Duodenal mucosa (tissue), 2 donors: Measurements from ENCODE around the gene PARM1.

Experiments used
- H3K27ac ChIP-seq: one replicate; pipeline ENCODE4 v1.7.0; 2013; ENCODE audit warnings: low read depth, low read length
- H3K27me3 ChIP-seq, 2 donors: one replicate each; pipeline ENCODE4 v1.7.0; 2013; ENCODE audit warnings: low read length in 2 of 2, control low read depth in 1 of 2; ENCODE audit not compliant: insufficient read depth in 2 of 2, control insufficient read depth in 1 of 2
- H3K36me3 ChIP-seq, 2 donors: one replicate each; pipeline ENCODE4 v1.7.0; 2013; ENCODE audit warnings: low read length in 2 of 2, control low read depth in 1 of 2; ENCODE audit not compliant: insufficient read depth in 2 of 2, control insufficient read depth in 1 of 2
- H3K4me1 ChIP-seq, 2 donors: one replicate each; pipeline ENCODE4 v1.7.0; 2013; ENCODE audit warnings: low read length in 2 of 2, control low read depth in 1 of 2; ENCODE audit not compliant: insufficient read depth in 2 of 2, control insufficient read depth in 1 of 2
- H3K4me3 ChIP-seq, 2 donors: one replicate each; pipeline ENCODE4 v1.7.0; 2013; ENCODE audit warnings: low read length in 2 of 2, low read depth in 1 of 2
- H3K9ac ChIP-seq, 2 donors: one replicate each; pipeline ENCODE4 v1.7.0; 2013; ENCODE audit warnings: low read length in 2 of 2, low read depth in 1 of 2
- H3K9me3 ChIP-seq, 2 donors: one replicate each; pipeline ENCODE4 v1.7.0; 2013; ENCODE audit warnings: low read length in 2 of 2, control low read depth in 1 of 2; ENCODE audit not compliant: control insufficient read depth in 1 of 2

The PARM1 gene

DNA sequence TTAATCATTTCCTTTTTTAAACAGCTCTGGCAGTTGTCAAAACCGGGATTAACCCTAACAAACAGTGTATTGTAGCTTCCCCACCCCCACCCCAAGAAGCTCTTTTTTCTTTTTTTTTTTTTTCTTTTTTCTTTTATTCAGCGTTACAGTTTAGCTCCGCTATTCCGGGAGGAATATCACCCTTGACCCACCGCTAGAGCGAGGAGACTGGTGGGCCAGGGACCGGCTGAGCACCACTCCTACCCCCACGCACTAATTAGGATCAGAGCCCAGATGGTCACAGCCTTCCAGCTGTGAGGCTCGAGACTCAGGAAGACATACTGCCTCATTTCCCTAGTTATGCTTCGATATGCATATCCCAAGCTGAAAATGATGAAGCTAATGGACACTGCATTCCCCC lies 2.0 kb downstream of the PARM1 start:
- Histone ChIP-seq H3K36me3 (no peaks in the 10 kb centered on the region), H3K9ac (no peak overlapping the region), H3K27me3 (peaks cover 32 to 55% of the 10 kb centered on the region in 2 donors), H3K4me3 (peak overlapping the region; percentile 74 to 77), H3K9me3 (no peaks in the 10 kb centered on the region), H3K4me1 (peaks cover 8 to 17% of the 10 kb centered on the region in 2 donors), H3K27ac (no peak overlapping the region)

DNA sequence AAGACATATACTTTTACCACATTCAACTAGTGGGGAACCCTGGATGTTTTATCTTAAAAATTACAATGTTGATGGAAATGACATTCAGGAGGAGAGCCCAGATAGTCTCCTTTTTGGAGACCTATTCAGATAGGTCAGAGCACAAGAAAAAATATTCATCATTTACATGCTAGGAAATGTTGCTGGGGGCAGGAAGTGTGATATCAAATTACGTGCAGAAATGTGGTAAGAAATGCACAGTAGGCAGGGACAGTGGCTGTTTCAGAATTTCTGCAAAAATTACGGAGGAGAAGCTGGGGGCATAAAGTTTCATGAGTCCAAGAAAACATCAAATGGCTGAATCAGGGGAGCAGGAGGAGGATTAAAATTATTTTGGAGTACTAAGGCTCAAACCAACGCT lies 8.2 kb downstream of the PARM1 start:
- no peak overlapping the region for H3K9ac ChIP-seq

DNA sequence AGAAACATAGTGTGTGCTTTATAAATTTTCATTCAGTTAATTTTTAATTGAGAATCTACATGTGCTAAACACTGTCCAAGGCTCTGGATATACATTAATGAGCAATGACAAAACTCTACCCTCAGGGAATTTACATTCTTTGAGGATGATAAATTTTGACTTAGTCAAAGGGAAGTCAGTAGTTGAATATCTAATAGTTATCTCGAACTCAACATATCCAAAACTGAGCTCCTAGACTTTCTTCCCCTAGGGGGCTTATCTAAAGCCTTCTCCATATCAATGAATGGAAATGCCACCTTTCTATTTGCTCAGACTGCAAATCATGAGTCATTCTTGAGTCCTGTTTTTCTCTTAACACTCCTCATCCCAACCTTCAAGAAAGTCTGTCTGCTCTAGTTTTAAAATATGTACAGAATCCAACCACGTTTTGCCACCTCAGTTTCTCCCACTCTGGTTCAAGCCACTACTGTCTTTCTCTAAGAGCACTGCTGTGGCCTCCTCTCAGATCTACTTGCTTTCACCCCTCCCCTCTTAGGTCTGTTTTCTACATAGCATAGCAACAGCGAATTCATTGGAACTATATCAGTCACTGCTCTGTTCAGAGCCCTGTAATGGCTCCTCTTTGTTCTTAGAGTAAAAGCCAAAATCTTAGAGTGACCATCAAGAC lies 9.5 kb downstream of the PARM1 start:
- H3K4me1 ChIP-seq: peaks cover 0 to 3% of the 10 kb centered on the region in 2 donors
- no peaks in the 10 kb centered on the region for H3K36me3 ChIP-seq
- H3K9ac ChIP-seq: no peak overlapping the region
- no peak overlapping the region for H3K27ac ChIP-seq
- H3K9me3 ChIP-seq: no peaks in the 10 kb centered on the region
- peaks cover 0 to 10% of the 10 kb centered on the region in 2 donors for H3K27me3 ChIP-seq
- H3K4me3 ChIP-seq: no peak overlapping the region

More for the DNA sequence above, 8.2 kb downstream of the PARM1 start:
- Histone ChIP-seq H3K27me3 (peaks cover 0 to 18% of the 10 kb centered on the region in 2 donors), H3K4me1 (peaks cover 0 to 3% of the 10 kb centered on the region in 2 donors), H3K27ac (no peak overlapping the region), H3K9me3 (no peaks in the 10 kb centered on the region), H3K36me3 (no peaks in the 10 kb centered on the region), H3K4me3 (no peak overlapping the region)

DNA sequence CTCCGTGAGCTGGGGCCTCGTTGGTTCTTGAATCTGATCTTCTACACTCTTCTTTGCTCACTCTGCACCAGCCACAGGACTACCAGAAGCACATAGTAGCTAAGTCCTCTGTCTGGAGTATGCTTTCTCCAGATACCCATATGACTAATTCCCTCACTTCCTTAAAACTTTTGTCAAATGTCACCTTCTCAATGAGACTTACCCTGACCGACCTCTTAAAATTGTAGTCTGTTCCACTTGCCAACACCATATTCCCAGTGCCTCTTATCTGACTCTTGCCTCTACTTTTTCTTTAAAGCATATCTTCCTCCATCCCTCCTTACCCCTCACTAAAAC lies 10.0 kb downstream of the PARM1 start:
- Histone ChIP-seq H3K4me1 (peaks cover 0 to 3% of the 10 kb centered on the region in 2 donors), H3K4me3 (no peak overlapping the region), H3K36me3 (no peaks in the 10 kb centered on the region), H3K27me3 (peaks cover 0 to 7% of the 10 kb centered on the region in 2 donors), H3K9ac (no peak overlapping the region), H3K27ac (no peak overlapping the region), H3K9me3 (no peaks in the 10 kb centered on the region)

DNA sequence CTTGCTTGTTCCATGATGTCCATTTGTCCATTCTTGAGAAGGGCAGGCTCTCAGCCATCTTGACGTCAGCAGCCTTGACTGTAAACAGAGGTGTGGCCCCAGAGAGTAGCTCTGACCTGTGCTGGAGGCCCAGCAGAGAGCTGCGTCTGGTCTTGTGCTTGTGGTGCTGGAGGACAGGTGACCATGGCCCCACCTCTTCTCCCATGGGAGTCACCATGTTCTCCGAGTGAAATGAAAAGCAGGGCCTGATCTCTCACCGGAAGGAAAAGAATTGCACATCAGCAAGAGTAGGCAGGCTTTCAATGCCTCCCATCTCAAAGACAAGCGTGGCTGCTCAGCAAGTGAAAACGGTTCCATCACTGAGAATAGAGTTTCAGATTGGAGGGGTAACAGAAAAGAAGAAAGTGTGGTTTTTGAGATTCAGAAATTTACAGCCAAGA lies 11.5 kb downstream of the PARM1 start:
- Histone ChIP-seq H3K36me3 (no peaks in the 10 kb centered on the region), H3K27ac (no peak overlapping the region), H3K9me3 (no peaks in the 10 kb centered on the region), H3K4me1 (peaks cover 0 to 3% of the 10 kb centered on the region in 2 donors), H3K27me3 (no peaks in the 10 kb centered on the region), H3K9ac (no peak overlapping the region), H3K4me3 (no peak overlapping the region)

DNA sequence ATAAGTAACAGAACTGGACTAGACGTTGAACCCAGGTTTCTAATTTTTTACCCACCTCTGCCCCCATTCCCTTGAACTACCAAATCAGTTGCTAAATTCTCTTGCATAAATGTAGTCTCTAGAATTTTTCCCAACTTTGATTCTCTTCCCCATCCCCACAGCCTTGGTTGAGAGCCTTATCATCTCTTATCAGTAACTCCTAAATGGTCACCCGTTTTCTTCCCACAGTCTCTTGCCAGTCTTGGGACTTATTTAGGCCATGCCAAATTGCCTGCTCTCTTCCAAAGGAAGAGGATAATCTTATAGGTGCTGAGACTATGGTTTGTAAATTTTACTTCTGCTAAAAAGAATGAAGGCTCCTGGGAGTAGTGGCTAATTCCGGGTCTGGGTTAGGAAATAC lies 13.3 kb downstream of the PARM1 start:
- H3K9me3 ChIP-seq: no peaks in the 10 kb centered on the region
- no peaks in the 10 kb centered on the region for H3K36me3 ChIP-seq
- H3K9ac ChIP-seq: no peak overlapping the region
- H3K27me3 ChIP-seq: no peaks in the 10 kb centered on the region
- peaks cover 0 to 3% of the 10 kb centered on the region in 2 donors for H3K4me1 ChIP-seq
- H3K27ac ChIP-seq: no peak overlapping the region
- H3K4me3 ChIP-seq: no peak overlapping the region

DNA sequence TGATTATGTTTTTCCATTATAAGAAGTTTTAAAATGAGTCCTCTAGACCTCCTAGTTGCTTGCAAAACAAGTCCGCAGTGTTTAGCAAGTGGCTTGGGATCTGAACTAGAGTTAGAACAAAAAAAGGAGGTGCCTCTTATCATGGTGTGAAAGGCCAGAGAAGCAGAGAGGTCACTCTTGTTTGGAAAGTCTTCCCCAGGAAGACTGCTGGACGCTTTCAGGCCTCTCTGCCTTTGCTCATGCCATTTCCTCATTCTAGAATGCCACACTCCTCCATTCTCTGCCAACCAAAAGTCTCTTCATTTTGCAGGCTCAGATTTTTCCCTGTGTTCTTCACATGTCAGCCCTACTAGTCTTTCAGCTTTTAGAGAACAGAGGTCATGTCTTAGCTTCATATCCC lies 14.9 kb downstream of the PARM1 start:
- H3K4me1 ChIP-seq: peaks cover 0 to 3% of the 10 kb centered on the region in 2 donors
- H3K36me3 ChIP-seq: no peaks in the 10 kb centered on the region

DNA sequence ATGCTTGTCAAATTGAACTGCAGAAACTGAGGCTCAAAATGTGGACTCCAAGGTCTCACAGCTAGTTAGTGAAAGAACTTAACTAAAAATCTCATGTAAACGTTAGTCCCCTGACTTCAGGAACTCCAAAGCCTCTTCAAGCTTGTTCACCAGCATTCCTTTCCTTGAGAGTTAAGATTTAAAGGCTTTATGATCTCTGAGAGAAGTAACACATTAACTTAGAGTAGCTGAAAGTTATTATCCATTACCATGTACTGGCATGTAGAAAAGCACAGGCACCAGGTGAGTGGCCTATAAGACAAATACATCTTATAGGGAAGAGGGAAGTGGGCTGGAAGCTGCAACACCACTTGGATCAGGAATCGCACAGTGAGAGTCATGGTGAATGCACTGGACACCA lies 15.3 kb downstream of the PARM1 start:
- H3K9ac ChIP-seq: no peak overlapping the region
- H3K9me3 ChIP-seq: no peaks in the 10 kb centered on the region
- no peak overlapping the region for H3K4me3 ChIP-seq
- peaks cover 0 to 3% of the 10 kb centered on the region in 2 donors for H3K4me1 ChIP-seq
- no peaks in the 10 kb centered on the region for H3K36me3 ChIP-seq
- H3K27ac ChIP-seq: no peak overlapping the region
- H3K27me3 ChIP-seq: no peaks in the 10 kb centered on the region

More for the DNA sequence above, 14.9 kb downstream of the PARM1 start:
- Histone ChIP-seq H3K9ac (no peak overlapping the region), H3K9me3 (no peaks in the 10 kb centered on the region), H3K4me3 (no peak overlapping the region), H3K27me3 (no peaks in the 10 kb centered on the region), H3K27ac (no peak overlapping the region)

DNA sequence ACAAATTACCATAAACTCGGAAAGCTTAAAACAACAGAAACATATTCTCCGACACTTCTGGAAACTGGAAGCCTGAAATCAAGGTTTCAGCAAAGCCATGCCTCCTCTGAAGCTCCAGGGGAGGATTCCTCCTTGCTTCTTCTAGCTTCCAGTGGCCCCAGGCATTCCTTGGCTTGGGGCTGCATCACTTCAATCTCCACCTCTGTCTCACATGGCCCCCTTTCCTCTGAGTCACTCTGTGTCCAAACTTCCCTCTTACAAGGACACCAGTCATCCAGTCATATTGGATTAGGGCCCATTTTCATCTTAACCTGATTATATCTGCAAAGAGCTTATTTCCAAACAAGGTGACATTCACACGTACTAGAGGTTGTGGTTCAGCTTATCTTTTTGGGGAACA lies 17.3 kb downstream of the PARM1 start:
- no peak overlapping the region for H3K9ac ChIP-seq
- H3K4me3 ChIP-seq: no peak overlapping the region
- H3K27ac ChIP-seq: no peak overlapping the region
- no peaks in the 10 kb centered on the region for H3K36me3 ChIP-seq
- no peaks in the 10 kb centered on the region for H3K4me1 ChIP-seq
- no peaks in the 10 kb centered on the region for H3K27me3 ChIP-seq
- no peaks in the 10 kb centered on the region for H3K9me3 ChIP-seq

DNA sequence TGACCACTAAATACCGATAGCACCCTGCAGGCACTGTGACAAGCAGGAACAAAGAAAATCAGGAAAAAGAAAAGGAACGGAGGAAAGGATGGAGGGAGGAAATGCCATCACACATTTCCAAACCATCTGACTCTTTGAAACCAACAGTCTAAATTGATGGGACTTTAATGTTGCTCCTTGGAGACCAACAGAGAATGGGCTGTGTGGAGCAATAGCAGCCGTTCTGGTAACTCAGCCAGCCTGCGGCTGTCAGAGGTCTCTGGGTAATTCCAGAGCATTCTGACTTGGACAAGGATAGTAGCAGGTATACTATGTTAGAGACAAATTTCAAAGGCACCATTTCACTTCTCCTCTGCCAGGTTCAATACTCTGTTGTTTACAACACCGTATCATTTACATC lies 18.0 kb downstream of the PARM1 start:
- Histone ChIP-seq H3K9ac (no peak overlapping the region), H3K27me3 (no peaks in the 10 kb centered on the region), H3K4me3 (no peak overlapping the region), H3K4me1 (no peaks in the 10 kb centered on the region), H3K27ac (no peak overlapping the region), H3K36me3 (no peaks in the 10 kb centered on the region), H3K9me3 (no peaks in the 10 kb centered on the region)
